ENCODE data around the gene BRINP2.

BRINP2 gene

DNA sequence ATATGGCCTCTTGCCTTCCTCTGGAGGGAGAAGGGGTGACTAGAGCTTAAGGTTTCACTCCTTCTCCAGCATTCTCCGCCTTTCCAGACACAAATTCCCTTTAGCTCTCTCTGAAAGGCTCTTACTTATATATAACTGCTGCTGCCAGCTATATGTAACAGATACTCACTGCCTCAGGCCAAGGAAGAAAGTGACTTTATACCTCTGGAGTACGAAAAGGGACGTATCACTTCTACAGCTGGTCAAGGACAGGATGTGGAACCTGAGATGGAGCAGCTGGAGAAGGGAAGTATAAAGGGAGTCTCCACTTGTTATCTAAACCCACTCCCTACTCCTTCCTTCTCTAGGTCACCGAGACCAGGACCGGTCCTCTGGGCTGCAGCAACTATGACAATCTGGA lies 102.4 kb downstream of the BRINP2 start:
- no peak overlapping the region for H3K4me3 ChIP-seq (replicated peaks; ENCODE audit: insufficient read depth, low read length)
- TF ChIP-seq SPI1 (IDR thresholded peaks at IDR 0.05; ENCODE audit: borderline replicate concordance, low read depth) (no peak), GABPA (IDR thresholded peaks at IDR 0.05; ENCODE audit: low read depth) (no peak)
- no peak overlapping the region for H3K27ac ChIP-seq (replicated peaks)
- H3K27me3 ChIP-seq (ENCODE audit: insufficient read depth, poor library complexity, severe bottlenecking): peaks cover 4% of the 10 kb centered on the region
- DNase-seq (ENCODE audit: low read depth in 1 of 2, low spot score in 1 of 2): no peak

DNA sequence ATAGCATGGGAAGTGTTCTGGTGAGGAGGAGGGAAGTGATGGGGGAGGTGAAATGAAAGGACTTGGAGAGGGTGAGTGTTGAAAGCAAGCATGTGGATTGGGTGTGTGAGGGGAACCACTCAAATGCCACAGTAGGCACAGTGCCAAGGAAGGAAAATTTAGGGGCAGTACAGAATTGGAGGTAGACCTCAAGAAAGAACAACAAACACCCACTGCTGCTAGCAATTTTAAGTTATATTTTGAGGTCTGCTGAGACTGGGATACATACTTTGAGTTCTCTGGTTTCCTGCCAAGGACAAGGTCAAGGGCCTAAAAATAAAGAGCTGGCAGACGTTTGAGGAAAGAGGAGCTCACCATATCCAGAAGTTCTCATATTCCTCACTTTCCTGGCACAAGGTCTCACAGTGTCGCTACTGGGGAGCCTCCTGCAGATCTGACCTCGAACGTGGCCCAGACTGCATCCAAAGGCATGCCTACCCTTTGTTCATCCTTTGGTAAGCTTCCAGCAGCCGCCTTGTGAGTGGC lies 104.0 kb downstream of the BRINP2 start:
- TF ChIP-seq, protein P1, sequence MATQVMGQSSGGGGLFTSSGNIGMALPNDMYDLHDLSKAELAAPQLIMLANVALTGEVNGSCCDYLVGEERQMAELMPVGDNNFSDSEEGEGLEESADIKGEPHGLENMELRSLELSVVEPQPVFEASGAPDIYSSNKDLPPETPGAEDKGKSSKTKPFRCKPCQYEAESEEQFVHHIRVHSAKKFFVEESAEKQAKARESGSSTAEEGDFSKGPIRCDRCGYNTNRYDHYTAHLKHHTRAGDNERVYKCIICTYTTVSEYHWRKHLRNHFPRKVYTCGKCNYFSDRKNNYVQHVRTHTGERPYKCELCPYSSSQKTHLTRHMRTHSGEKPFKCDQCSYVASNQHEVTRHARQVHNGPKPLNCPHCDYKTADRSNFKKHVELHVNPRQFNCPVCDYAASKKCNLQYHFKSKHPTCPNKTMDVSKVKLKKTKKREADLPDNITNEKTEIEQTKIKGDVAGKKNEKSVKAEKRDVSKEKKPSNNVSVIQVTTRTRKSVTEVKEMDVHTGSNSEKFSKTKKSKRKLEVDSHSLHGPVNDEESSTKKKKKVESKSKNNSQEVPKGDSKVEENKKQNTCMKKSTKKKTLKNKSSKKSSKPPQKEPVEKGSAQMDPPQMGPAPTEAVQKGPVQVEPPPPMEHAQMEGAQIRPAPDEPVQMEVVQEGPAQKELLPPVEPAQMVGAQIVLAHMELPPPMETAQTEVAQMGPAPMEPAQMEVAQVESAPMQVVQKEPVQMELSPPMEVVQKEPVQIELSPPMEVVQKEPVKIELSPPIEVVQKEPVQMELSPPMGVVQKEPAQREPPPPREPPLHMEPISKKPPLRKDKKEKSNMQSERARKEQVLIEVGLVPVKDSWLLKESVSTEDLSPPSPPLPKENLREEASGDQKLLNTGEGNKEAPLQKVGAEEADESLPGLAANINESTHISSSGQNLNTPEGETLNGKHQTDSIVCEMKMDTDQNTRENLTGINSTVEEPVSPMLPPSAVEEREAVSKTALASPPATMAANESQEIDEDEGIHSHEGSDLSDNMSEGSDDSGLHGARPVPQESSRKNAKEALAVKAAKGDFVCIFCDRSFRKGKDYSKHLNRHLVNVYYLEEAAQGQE (IDR thresholded peaks at IDR 0.05; ENCODE audit: insufficient replicate concordance, low read depth): no peak
- TF ChIP-seq, protein P2, sequence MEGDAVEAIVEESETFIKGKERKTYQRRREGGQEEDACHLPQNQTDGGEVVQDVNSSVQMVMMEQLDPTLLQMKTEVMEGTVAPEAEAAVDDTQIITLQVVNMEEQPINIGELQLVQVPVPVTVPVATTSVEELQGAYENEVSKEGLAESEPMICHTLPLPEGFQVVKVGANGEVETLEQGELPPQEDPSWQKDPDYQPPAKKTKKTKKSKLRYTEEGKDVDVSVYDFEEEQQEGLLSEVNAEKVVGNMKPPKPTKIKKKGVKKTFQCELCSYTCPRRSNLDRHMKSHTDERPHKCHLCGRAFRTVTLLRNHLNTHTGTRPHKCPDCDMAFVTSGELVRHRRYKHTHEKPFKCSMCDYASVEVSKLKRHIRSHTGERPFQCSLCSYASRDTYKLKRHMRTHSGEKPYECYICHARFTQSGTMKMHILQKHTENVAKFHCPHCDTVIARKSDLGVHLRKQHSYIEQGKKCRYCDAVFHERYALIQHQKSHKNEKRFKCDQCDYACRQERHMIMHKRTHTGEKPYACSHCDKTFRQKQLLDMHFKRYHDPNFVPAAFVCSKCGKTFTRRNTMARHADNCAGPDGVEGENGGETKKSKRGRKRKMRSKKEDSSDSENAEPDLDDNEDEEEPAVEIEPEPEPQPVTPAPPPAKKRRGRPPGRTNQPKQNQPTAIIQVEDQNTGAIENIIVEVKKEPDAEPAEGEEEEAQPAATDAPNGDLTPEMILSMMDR (IDR thresholded peaks at IDR 0.05; ENCODE audit: insufficient read depth, low read length): no peak
- TF ChIP-seq SPI1 (IDR thresholded peaks at IDR 0.05; ENCODE audit: borderline replicate concordance, low read depth) (no peak), GABPA (IDR thresholded peaks at IDR 0.05; ENCODE audit: low read depth) (no peak), POLR2AphosphoS5 (IDR thresholded peaks at IDR 0.05; ENCODE audit: low read depth) (no peak)
- H3K27me3 ChIP-seq (ENCODE audit: insufficient read depth, poor library complexity, severe bottlenecking): peaks cover 4% of the 10 kb centered on the region
- H3K27ac ChIP-seq (replicated peaks): no peak overlapping the region
- no peak for DNase-seq (ENCODE audit: low read depth in 1 of 2, low spot score in 1 of 2)
- no peak overlapping the region for H3K4me3 ChIP-seq (replicated peaks; ENCODE audit: insufficient read depth, low read length)

DNA sequence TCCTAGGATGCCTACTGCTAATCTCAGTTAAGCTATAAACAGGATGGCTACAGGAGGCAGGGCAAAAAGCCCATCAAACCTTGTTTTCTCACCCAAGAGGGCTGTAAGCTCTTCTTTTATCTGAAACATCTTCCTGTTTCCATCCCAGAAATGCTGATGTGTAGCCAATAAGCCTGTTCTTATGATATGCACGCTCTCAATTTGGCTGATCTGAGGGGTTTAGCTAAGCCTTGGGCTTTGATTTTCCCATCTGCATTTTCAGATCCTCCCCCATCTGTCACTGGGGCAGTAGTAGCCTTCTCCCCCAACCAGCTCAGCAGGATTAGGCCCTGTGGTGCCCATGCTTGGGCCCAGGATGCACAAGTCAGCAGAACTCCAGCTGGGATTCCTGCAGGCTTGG lies 105.0 kb downstream of the BRINP2 start:
- DNase-seq (ENCODE audit: low read depth in 1 of 2, low spot score in 1 of 2): no peak
- no peak overlapping the region for H3K27ac ChIP-seq (replicated peaks)
- peaks cover 4% of the 10 kb centered on the region for H3K27me3 ChIP-seq (ENCODE audit: insufficient read depth, poor library complexity, severe bottlenecking)
- TF ChIP-seq, protein P1 (IDR thresholded peaks at IDR 0.05; ENCODE audit: insufficient replicate concordance, low read depth): no peak
- TF ChIP-seq SPI1 (IDR thresholded peaks at IDR 0.05; ENCODE audit: borderline replicate concordance, low read depth): no peak
- no peak for TF ChIP-seq GABPA (IDR thresholded peaks at IDR 0.05; ENCODE audit: low read depth)
- no peak for TF ChIP-seq POLR2AphosphoS5 (IDR thresholded peaks at IDR 0.05; ENCODE audit: low read depth)
- TF ChIP-seq, protein P2 (IDR thresholded peaks at IDR 0.05; ENCODE audit: insufficient read depth, low read length): no peak
- no peak overlapping the region for H3K4me3 ChIP-seq (replicated peaks; ENCODE audit: insufficient read depth, low read length)

DNA sequence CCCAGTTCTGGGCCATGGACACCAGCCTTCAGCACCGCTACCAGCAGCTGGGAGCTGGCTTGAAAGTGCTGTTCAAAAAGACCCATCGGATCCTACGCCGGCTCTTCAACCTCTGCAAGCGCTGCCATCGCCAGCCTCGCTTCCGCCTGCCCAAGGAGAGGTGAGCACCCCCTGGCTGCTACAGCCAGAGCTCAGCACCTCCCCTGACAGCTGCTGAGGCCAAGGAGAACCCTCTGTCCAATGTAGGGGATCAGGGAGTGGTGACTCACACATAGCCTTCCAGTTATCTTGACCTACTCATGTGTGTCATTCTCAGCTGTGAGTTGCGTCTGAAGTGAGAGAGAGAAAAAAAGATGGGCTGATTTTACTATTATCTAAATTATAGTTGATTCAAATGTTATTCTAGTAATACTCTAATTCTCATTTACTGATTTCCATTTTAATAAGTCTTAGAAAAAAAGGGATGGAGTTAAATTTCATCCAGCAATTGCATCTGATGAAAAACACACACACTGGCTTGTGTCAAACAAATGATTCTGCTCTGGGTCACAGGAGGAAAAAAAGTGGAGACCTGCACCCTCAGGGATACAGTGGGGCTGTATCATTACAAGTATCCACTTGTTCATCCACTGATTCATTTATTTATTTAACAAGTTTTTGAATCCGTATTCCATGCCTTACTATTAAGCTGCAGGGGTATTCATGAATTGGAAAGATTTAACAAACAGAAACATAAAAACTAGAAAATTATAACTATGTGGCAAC lies 108.0 kb downstream of the BRINP2 start:
- no peak for DNase-seq (ENCODE audit: low read depth in 1 of 2, low spot score in 1 of 2)
- TF ChIP-seq POLR2AphosphoS5 (IDR thresholded peaks at IDR 0.05; ENCODE audit: low read depth): no peak
- no peak for TF ChIP-seq SPI1 (IDR thresholded peaks at IDR 0.05; ENCODE audit: borderline replicate concordance, low read depth)
- TF ChIP-seq, protein P1 (IDR thresholded peaks at IDR 0.05; ENCODE audit: insufficient replicate concordance, low read depth): no peak
- no peak for TF ChIP-seq GABPA (IDR thresholded peaks at IDR 0.05; ENCODE audit: low read depth)
- TF ChIP-seq, protein P2 (IDR thresholded peaks at IDR 0.05; ENCODE audit: insufficient read depth, low read length): no peak
- no peak overlapping the region for H3K4me3 ChIP-seq (replicated peaks; ENCODE audit: insufficient read depth, low read length)
- peaks cover 2% of the 10 kb centered on the region for H3K27me3 ChIP-seq (ENCODE audit: insufficient read depth, poor library complexity, severe bottlenecking)
- no peak overlapping the region for H3K27ac ChIP-seq (replicated peaks)

Measured in HL-60 (cell line).